Measurements from ENCODE around the gene B4GALNT2.

DNA sequence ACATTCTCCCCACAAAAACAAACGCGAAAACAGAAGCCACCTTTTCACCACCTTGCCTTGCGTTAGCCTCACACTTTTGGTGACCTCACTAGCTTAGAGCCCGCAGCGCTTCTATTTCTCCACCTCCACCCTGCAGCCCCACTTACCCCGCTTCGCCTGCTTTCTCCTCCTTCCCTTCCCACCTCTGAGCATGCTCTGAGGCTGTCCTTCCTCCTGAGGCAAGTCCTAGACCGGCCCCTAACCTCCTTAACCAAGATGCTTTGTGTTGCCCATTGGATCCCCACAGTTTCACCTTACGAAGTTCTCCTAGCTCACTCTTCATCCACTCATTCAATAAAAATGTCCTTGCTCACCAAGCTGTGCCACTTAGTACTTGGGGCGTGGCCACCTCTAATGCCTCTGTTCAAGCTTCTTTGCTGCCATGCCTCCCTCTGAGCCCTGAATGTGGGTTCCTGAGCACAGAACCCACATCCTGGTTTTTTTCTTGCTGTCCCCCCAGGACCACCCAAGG, 76.5 kb downstream of the B4GALNT2 start:
- TF ChIP-seq, protein P1, sequence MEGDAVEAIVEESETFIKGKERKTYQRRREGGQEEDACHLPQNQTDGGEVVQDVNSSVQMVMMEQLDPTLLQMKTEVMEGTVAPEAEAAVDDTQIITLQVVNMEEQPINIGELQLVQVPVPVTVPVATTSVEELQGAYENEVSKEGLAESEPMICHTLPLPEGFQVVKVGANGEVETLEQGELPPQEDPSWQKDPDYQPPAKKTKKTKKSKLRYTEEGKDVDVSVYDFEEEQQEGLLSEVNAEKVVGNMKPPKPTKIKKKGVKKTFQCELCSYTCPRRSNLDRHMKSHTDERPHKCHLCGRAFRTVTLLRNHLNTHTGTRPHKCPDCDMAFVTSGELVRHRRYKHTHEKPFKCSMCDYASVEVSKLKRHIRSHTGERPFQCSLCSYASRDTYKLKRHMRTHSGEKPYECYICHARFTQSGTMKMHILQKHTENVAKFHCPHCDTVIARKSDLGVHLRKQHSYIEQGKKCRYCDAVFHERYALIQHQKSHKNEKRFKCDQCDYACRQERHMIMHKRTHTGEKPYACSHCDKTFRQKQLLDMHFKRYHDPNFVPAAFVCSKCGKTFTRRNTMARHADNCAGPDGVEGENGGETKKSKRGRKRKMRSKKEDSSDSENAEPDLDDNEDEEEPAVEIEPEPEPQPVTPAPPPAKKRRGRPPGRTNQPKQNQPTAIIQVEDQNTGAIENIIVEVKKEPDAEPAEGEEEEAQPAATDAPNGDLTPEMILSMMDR (IDR thresholded peaks at IDR 0.05; ENCODE audit: low read depth, low read length): no peak
- no peak for TF ChIP-seq POLR2A (IDR thresholded peaks at IDR 0.05; ENCODE audit: extremely low read depth, insufficient read length)
- no peak for TF ChIP-seq MYC (IDR thresholded peaks at IDR 0.05; ENCODE audit: low read depth, low read length)
- TF ChIP-seq, protein P2, sequence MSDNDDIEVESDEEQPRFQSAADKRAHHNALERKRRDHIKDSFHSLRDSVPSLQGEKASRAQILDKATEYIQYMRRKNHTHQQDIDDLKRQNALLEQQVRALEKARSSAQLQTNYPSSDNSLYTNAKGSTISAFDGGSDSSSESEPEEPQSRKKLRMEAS (IDR thresholded peaks at IDR 0.05; ENCODE audit: low read depth, low read length): no peak
